Esophagus muscularis mucosa (tissue), 4 donors: ENCODE data around the gene IGSF21. TPM values are rescaled to one million over a fixed set of nuclear protein-coding genes. Genes with fewer than 3 reads are reported as not detected.

Experiments used
- DNase-seq: peaks from one replicate; pipeline ENCODE4 v3.0.0-alpha.2; 2017; ENCODE audit errors: extremely low spot score
- H3K27ac ChIP-seq, 4 donors: fragments of 200-600 bp; sonication (generic); replicated peaks in 1 of 4; 1 replicate in 3 of 4; 2 replicates in 1 of 4; pipeline ENCODE4 v1.5.1; 2016 to 2019; ENCODE audit warnings: mild to moderate bottlenecking in 1 of 4
- H3K27me3 ChIP-seq, 4 donors: fragments of 200-600 bp; sonication (generic); one replicate each; pipeline versions ENCODE4 v1.5.1 to v1.6.0; 2016 to 2019
- H3K36me3 ChIP-seq, 4 donors: fragments of 200-600 bp; sonication (generic); one replicate each; pipeline ENCODE4 v1.5.1; 2016 to 2019
- H3K4me1 ChIP-seq, 4 donors: fragments of 200-600 bp; sonication (generic); one replicate each; pipeline ENCODE4 v1.5.1; 2016 to 2019
- H3K4me3 ChIP-seq, 4 donors: fragments of 200-600 bp; sonication (generic); 1 replicate in 2 of 4; 2 replicates in 2 of 4; pipeline ENCODE4 v1.5.1; 2016 to 2019; ENCODE audit warnings: mild to moderate bottlenecking in 4 of 4, moderate library complexity in 1 of 4
- H3K9me3 ChIP-seq, 4 donors: fragments of 200-600 bp; sonication (generic); 1 replicate in 3 of 4; 2 replicates in 1 of 4; pipeline ENCODE4 v1.5.1; 2016 to 2019
- CTCF ChIP-seq, 3 experiments: fragments of 200-600 bp in 2 of 3; fragments of 450-650 bp in 1 of 3; sonication (generic) in 2 of 3; IDR thresholded peaks; one replicate each; pipeline ENCODE4 v1.5.1; 2017 to 2019; ENCODE audit warnings: antibody characterized with exemption in 3 of 3, mild to moderate bottlenecking in 2 of 3, moderate library complexity in 1 of 3
- EP300 ChIP-seq: sonication (generic); formaldehyde crosslinking; IDR thresholded peaks from one replicate; pipeline ENCODE4 v1.6.1; 2017; ENCODE audit warnings: antibody characterized with exemption
- POLR2A ChIP-seq: fragments of 450-650 bp; IDR thresholded peaks from one replicate; pipeline ENCODE4 v1.6.1; 2017; ENCODE audit warnings: antibody characterized with exemption, moderate library complexity, mild to moderate bottlenecking, low read depth
- POLR2AphosphoS5 ChIP-seq, 2 donors: sonication (generic); formaldehyde crosslinking; IDR thresholded peaks; one replicate each; pipeline ENCODE4 v1.6.1; 2017; ENCODE audit warnings: antibody characterized with exemption in 2 of 2
- WGBS: methylation state at CpG from one replicate; pipeline ENCODE4 v1.1.5; 2018; 5-methylcytosine and 5-hydroxymethylcytosine counted together
- intact Hi-C: fragments of 100-400 bp; cut with DNase I; formaldehyde crosslinking; loops from one replicate; pipeline ENCODE4 v1.15.1; 2023
- total RNA-seq, 4 donors: library from RNA; depleted of rRNA; stranded (reverse); fragments of >200 nt; gene quantifications; one replicate each; pipeline versions ENCODE4 v1.1.0 to v1.2.1, GENCODE V29; 2016

The IGSF21 gene
- total RNA-seq, 4 donors from 2014 or later, result 1.1 to 2.7 (median 1.2) TPM

- no peak overlapping the region for H3K4me3 ChIP-seq
- H3K36me3 ChIP-seq, result no peaks in the 10 kb centered on the region
- peaks cover 0 to 54% (median 0%) of the 10 kb centered on the region in 4 donors for H3K27me3 ChIP-seq
- no peak for DNase-seq
- H3K4me1 ChIP-seq, result no peaks in the 10 kb centered on the region
- no peak for TF ChIP-seq EP300
- no peak for TF ChIP-seq CTCF (IDR thresholded peaks at IDR 0.05)
- TF ChIP-seq POLR2AphosphoS5 (IDR thresholded peaks at IDR 0.05), result no peak
- TF ChIP-seq POLR2A, result no peak
- intact Hi-C loops, result no loop called here
- 100% methylated on average over 2 of the region's 2 CpGs for WGBS
- peaks cover 0 to 29% (median 18%) of the 10 kb centered on the region in 4 donors for H3K9me3 ChIP-seq
- no peak overlapping the region for H3K27ac ChIP-seq
Measured at GRCh38 chr1:18411321-18411720, 303.7 kb downstream of the IGSF21 start.

GRCh38 chr1:18411820-18412641 is 304.4 kb downstream of the IGSF21 start:
- no peak overlapping the region for H3K27ac ChIP-seq
- H3K27me3 ChIP-seq, result peaks cover 0 to 47% (median 0%) of the 10 kb centered on the region in 4 donors
- no peak overlapping the region for H3K4me3 ChIP-seq
- TF ChIP-seq POLR2AphosphoS5 (IDR thresholded peaks at IDR 0.05) (no peak), CTCF (IDR thresholded peaks at IDR 0.05) (no peak), EP300 (no peak), POLR2A (no peak)
- WGBS, result 92% methylated on average over 8 of the region's 8 CpGs
- no peaks in the 10 kb centered on the region for H3K36me3 ChIP-seq
- H3K9me3 ChIP-seq, result peaks cover 0 to 29% (median 18%) of the 10 kb centered on the region in 4 donors
- DNase-seq, result no peak
- H3K4me1 ChIP-seq, result no peaks in the 10 kb centered on the region
- intact Hi-C loops, result no loop called here

- TF ChIP-seq POLR2AphosphoS5 (IDR thresholded peaks at IDR 0.05) (no peak), EP300 (no peak), CTCF (IDR thresholded peaks at IDR 0.05) (no peak), POLR2A (no peak)
- Histone ChIP-seq H3K27ac (no peak overlapping the region), H3K36me3 (no peaks in the 10 kb centered on the region), H3K4me1 (no peaks in the 10 kb centered on the region), H3K9me3 (peaks cover 0 to 29% (median 18%) of the 10 kb centered on the region in 4 donors), H3K4me3 (no peak overlapping the region), H3K27me3 (peaks cover 0 to 38% (median 0%) of the 10 kb centered on the region in 4 donors)
- WGBS, result 85% methylated on average over 4 of the region's 4 CpGs
- DNase-seq, result no peak
- intact Hi-C loops, result no loop called here
Measured at GRCh38 chr1:18412882-18413353, 305.3 kb downstream of the IGSF21 start.

- intact Hi-C loops, result no loop called here
- no peak for TF ChIP-seq POLR2AphosphoS5 (IDR thresholded peaks at IDR 0.05)
- no peak for TF ChIP-seq EP300
- TF ChIP-seq CTCF (IDR thresholded peaks at IDR 0.05), result no peak
- no peak for TF ChIP-seq POLR2A
- H3K27me3 ChIP-seq, result peaks cover 0 to 30% (median 0%) of the 10 kb centered on the region in 4 donors
- no peaks in the 10 kb centered on the region for H3K36me3 ChIP-seq
- no peak overlapping the region for H3K4me3 ChIP-seq
- H3K27ac ChIP-seq, result no peak overlapping the region
- peaks cover 0 to 29% (median 18%) of the 10 kb centered on the region in 4 donors for H3K9me3 ChIP-seq
- 77% methylated on average over 12 of the region's 13 CpGs for WGBS
- DNase-seq, result no peak
- H3K4me1 ChIP-seq, result no peaks in the 10 kb centered on the region
Measured at GRCh38 chr1:18413541-18414305, 306.1 kb downstream of the IGSF21 start.
